Adrenal gland (tissue), 12 donors: ENCODE measurements around the gene ERC2. TPM values are rescaled to one million over a fixed set of nuclear protein-coding genes. Genes with fewer than 3 reads are reported as not detected.
A peak's percentile ranks its signal among the peaks of the same experiment; 100 is the strongest.

Experiments used
- DNase-seq, 7 donors: peaks; one replicate each; pipeline ENCODE4 v3.0.0-alpha.2; 2019 to 2020
- H3K27ac ChIP-seq, 5 donors: fragments of 200-600 bp; sonication (generic) in 4 of 5; 1 replicate in 3 of 5; 2 replicates in 2 of 5; pipeline versions ENCODE4 v1.5.1 to v1.8.0; 2016 to 2020; ENCODE audit warnings: mild to moderate bottlenecking in 1 of 5
- H3K27me3 ChIP-seq: fragments of 200-600 bp; 2 replicates; pipeline ENCODE4 v1.8.0; 2021
- H3K36me3 ChIP-seq, 2 donors: fragments of 200-600 bp; replicated peaks in 1 of 2; 1 replicate in 1 of 2; 2 replicates in 1 of 2; pipeline versions ENCODE4 v1.5.1 to v1.8.0; 2018 to 2022
- H3K4me1 ChIP-seq, 2 donors: fragments of 200-600 bp; replicated peaks in 1 of 2; 1 replicate in 1 of 2; 2 replicates in 1 of 2; pipeline versions ENCODE4 v1.5.1 to v1.8.0; 2018 to 2021
- H3K4me3 ChIP-seq, 4 donors: fragments of 200-600 bp; sonication (generic) in 3 of 4; one replicate each; pipeline ENCODE4 v1.5.1; 2016 to 2018
- H3K9me3 ChIP-seq, 3 donors: fragments of 200-600 bp; sonication (generic) in 1 of 3; replicated peaks in 1 of 3; 1 replicate in 2 of 3; 2 replicates in 1 of 3; pipeline versions ENCODE4 v1.5.1 to v1.8.0; 2016 to 2021
- CTCF ChIP-seq, 6 experiments: fragments of 450-650 bp in 4 of 6; fragments of 200-600 bp in 2 of 6; sonication (generic) in 1 of 6; IDR thresholded peaks; 1 replicate in 5 of 6; 2 replicates in 1 of 6; pipeline versions ENCODE4 v1.5.1 to v1.8.0; 2016 to 2021; ENCODE audit warnings: antibody characterized with exemption in 6 of 6, mild to moderate bottlenecking in 2 of 6, moderate library complexity in 1 of 6
- POLR2A ChIP-seq, 2 donors: fragments of 450-650 bp; IDR thresholded peaks; one replicate each; pipeline ENCODE4 v1.6.1; 2017; ENCODE audit warnings: antibody characterized with exemption in 2 of 2, mild to moderate bottlenecking in 2 of 2, moderate library complexity in 1 of 2
- WGBS, 4 donors: extraction: QIAGEN DNeasy Blood & Tissue Kit in 2 of 4; methylation state at CpG; one replicate each; pipeline versions ENCODE4 v1.1.5 to v1.1.7; 2013 to 2017; 5-methylcytosine and 5-hydroxymethylcytosine counted together
- intact Hi-C, 2 donors: fragments of 100-400 bp; cut with DNase I; formaldehyde crosslinking; loops; one replicate each; pipeline versions ENCODE4 v1.14.1 to v1.15.0; 2022 to 2023
- polyA plus RNA-seq, 3 donors: library from polyadenylated mRNA; stranded (reverse); fragments of 200-250 nt in 2 of 3; fragments of 350-450 nt in 1 of 3; fragmentation: Illumina TruSeq in 1 of 3; extraction: RNeasy Lipid Tissue Mini Kit (QIAGEN cat#74804) in 1 of 3; gene quantifications; one replicate each; pipeline ENCODE4 v1.2.3, GENCODE V29; 2013 to 2014
- total RNA-seq, 9 donors: library from RNA; depleted of rRNA in 4 of 9; stranded (reverse); fragments of >200 nt in 4 of 9; fragments of 120-200 nt in 1 of 9; fragmentation: NEBNext Ultra II Directional in 1 of 9; extraction: Animal tissue kit (Norgen Biotek cat#: 25700) in 1 of 9; gene quantifications; one replicate each; pipeline versions ENCODE4 v1.1.0 to v1.2.4, GENCODE V29; 2013 to 2023
- donor health status: healthy with polysubstance abuse.
- donor health status: Bipolar disorder and iron deficiency.
- donor health status: DM: yes; HTN: yes; CAD: no.
- donor health status: DM: no; HTN: no; CAD: no.
- donor health status: DM: no; HTN: no; CAD: no.
- donor health status: DM: yes; HTN: yes; CAD: no.

ERC2 gene
- total and polyA plus RNA-seq, 12 donors: 0.47 to 5.8 (median 1.5) TPM

DNA sequence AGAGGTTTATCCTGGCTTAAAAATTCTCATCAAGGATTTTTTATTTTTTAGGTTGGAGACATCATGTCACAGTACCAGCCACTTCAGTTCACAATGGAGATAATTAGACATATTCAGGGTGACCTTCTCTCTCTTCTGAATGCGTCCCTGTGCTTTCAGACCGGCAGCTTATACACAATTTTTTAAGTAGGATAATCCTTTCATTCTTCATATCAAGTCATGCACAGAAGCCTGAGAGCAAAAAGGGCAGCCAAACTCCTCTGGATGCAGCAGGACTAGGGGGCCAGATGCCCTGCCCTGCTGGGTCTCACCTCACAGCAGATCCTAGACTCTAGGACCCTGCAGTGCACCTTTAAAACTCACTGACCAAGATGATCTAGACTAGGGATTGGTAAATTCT is 210.4 kb downstream of the ERC2 start:
- TF ChIP-seq CTCF (IDR thresholded peaks at IDR 0.05): no peak
- TF ChIP-seq POLR2A (IDR thresholded peaks at IDR 0.05): no peak
- intact Hi-C loops: no loop called here
- Histone ChIP-seq H3K27me3 (no peaks in the 10 kb centered on the region), H3K36me3 (no peaks in the 10 kb centered on the region), H3K4me3 (no peak overlapping the region), H3K27ac (no peak overlapping the region), H3K9me3 (no peaks in the 10 kb centered on the region), H3K4me1 (no peaks in the 10 kb centered on the region)
- 70 to 76% (median 74%) methylated on average over 2 of the region's 2 CpGs for WGBS, 4 donors
- DNase-seq: no peak

DNA sequence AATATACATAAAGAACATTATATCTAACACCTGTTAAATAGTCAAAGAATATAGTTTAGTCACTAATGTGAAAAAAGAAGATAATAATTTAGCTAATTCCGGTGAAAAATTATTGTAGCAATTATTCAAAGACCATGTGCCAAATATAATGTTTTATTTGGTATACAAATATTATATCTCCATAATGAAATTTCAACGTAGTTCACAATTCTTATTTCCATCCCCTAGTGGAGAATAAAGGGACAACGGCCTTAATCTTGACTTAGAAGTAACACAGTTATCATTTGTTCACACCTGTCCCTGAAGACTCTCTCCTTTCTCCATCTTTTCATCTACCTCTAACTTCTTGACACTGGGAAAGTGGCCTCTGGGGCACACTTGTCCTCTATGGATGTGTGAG is 213.4 kb downstream of the ERC2 start:
- Histone ChIP-seq H3K36me3 (no peaks in the 10 kb centered on the region), H3K4me1 (no peaks in the 10 kb centered on the region), H3K27me3 (no peaks in the 10 kb centered on the region), H3K4me3 (no peak overlapping the region), H3K9me3 (no peaks in the 10 kb centered on the region), H3K27ac (no peak overlapping the region)
- no peak for DNase-seq
- TF ChIP-seq POLR2A (IDR thresholded peaks at IDR 0.05): no peak
- peak in 2 of 6 experiments; percentile 18 to 32 for TF ChIP-seq CTCF (IDR thresholded peaks at IDR 0.05)
- intact Hi-C loops: loop anchor here in 1 of 2 donors (5.0 kb wide), 1 partner anchor 768 kb away; the partner anchor contains the start of gene WNT5A
- WGBS, 4 donors: 73 to 81% (median 77%) methylated on average over 3 of the region's 3 CpGs

DNA sequence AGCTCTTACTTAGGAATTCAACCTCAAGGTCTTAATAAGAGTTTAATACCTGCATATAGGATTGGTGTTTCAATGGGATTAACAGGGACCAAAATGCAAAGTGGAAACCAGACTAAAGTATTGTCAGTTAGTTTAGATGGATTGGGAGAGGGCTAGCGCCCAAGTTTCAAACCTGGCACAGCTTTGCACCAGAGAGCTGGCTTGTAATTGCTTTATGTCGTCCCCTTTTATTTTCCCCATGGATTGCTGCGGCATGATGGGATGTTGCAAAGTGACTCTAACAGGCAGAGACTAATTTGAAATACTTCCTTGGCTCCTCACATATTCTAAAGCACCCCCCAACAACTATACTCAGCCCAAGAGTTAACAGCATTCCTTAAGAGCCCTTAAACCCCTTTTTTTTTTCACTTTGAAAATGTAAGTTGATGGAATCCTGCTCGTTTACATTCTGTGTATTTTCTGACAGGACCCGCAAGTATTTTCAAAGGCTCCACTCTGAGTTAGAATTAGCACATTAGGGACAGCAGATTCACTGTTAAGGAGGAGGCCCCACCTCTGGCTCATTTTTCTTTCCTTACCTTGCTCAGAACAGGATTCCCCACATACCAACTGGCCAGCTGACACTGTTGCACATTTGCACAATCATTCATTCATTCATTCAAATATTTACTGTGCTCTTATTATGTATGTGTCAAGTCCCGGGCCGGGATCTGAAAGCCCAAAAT is 214.2 kb downstream of the ERC2 start:
- Histone ChIP-seq H3K9me3 (no peaks in the 10 kb centered on the region), H3K4me3 (no peak overlapping the region), H3K27ac (no peak overlapping the region), H3K36me3 (no peaks in the 10 kb centered on the region), H3K27me3 (no peaks in the 10 kb centered on the region), H3K4me1 (no peaks in the 10 kb centered on the region)
- TF ChIP-seq POLR2A (IDR thresholded peaks at IDR 0.05) (no peak), CTCF (IDR thresholded peaks at IDR 0.05) (no peak)
- 67 to 74% (median 71%) methylated on average over 7 of the region's 7 CpGs for WGBS, 4 donors
- intact Hi-C loops: loop anchor here in 1 of 2 donors (5.0 kb wide), 1 partner anchor 767 kb away; the partner anchor contains the start of gene WNT5A
- no peak for DNase-seq

GRCh38 chr3:56251343-56251945 is 216.8 kb downstream of the ERC2 start:
- no peak overlapping the region for H3K4me3 ChIP-seq
- H3K27ac ChIP-seq: no peak overlapping the region
- TF ChIP-seq CTCF (IDR thresholded peaks at IDR 0.05): peak; percentile 72 to 85 (median 74)
- TF ChIP-seq POLR2A (IDR thresholded peaks at IDR 0.05): no peak
- peak; percentile 14 to 73 (median 44) for DNase-seq
- H3K9me3 ChIP-seq: no peaks in the 10 kb centered on the region
- no peaks in the 10 kb centered on the region for H3K36me3 ChIP-seq
- H3K27me3 ChIP-seq: no peaks in the 10 kb centered on the region
- intact Hi-C loops: loop anchor here in 1 of 2 donors (5.0 kb wide), 1 partner anchor 764 kb away; the partner anchor contains the start of gene WNT5A
- no peaks in the 10 kb centered on the region for H3K4me1 ChIP-seq
- 82 to 93% (median 88%) methylated on average over 3 of the region's 3 CpGs for WGBS, 4 donors
